ENCODE measurements around the gene DCDC2C. TPM values are rescaled to one million over a fixed set of nuclear protein-coding genes. Genes with fewer than 3 reads are reported as not detected.

Gene DCDC2C
- polyA plus RNA-seq, 1 donor from 2014 or later = not detected

DNA sequence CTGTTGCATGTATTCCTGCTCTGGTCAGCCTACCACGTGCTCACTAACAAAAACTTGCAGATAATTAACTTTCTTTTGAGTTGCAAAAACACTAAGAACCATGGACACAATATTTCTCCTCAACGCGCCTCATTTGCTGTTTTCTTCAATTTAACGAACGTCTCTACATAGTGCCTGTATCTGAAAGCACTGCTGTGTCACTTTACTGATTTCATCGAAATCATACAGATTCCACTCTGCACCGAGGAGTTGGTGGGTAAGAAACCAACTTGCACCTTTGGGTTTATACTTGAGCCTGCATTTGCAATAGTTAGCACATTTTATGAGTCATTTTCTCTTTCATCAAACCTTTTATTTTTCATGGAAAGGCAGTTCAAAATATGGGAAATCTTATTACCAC is 145.8 kb downstream of the DCDC2C start:
- H2AFZ ChIP-seq (ENCODE audit: low read depth, low read length) = no peak overlapping the region
- no peak overlapping the region for H3K4me3 ChIP-seq (ENCODE audit: low read length)
- no peak overlapping the region for H3K9ac ChIP-seq (ENCODE audit: low read length)
- no peaks in the 10 kb centered on the region for H4K20me1 ChIP-seq (ENCODE audit: insufficient read depth)
- no peak overlapping the region for H3K4me2 ChIP-seq (ENCODE audit: low read length)
- H3K27ac ChIP-seq (ENCODE audit: low read length) = no peak overlapping the region
- no peaks in the 10 kb centered on the region for H3K9me3 ChIP-seq (ENCODE audit: low read length)
- H3K9me2 ChIP-seq (ENCODE audit: insufficient read depth, low read length) = no peaks in the 10 kb centered on the region
- TF ChIP-seq, protein P1, sequence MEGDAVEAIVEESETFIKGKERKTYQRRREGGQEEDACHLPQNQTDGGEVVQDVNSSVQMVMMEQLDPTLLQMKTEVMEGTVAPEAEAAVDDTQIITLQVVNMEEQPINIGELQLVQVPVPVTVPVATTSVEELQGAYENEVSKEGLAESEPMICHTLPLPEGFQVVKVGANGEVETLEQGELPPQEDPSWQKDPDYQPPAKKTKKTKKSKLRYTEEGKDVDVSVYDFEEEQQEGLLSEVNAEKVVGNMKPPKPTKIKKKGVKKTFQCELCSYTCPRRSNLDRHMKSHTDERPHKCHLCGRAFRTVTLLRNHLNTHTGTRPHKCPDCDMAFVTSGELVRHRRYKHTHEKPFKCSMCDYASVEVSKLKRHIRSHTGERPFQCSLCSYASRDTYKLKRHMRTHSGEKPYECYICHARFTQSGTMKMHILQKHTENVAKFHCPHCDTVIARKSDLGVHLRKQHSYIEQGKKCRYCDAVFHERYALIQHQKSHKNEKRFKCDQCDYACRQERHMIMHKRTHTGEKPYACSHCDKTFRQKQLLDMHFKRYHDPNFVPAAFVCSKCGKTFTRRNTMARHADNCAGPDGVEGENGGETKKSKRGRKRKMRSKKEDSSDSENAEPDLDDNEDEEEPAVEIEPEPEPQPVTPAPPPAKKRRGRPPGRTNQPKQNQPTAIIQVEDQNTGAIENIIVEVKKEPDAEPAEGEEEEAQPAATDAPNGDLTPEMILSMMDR (IDR thresholded peaks at IDR 0.05; ENCODE audit: poor library complexity, severe bottlenecking) = no peak
- no peak for TF ChIP-seq EZH2 (IDR thresholded peaks at IDR 0.05; ENCODE audit: borderline replicate concordance, insufficient read depth, low read length, poor library complexity, severe bottlenecking)
- TF ChIP-seq SMC3 (conservative IDR thresholded peaks at IDR 0.05; ENCODE audit: poor library complexity) = no peak
- TF ChIP-seq RAD21 (conservative IDR thresholded peaks at IDR 0.05) = no peak
- TF ChIP-seq MXI1 (conservative IDR thresholded peaks at IDR 0.05; ENCODE audit: poor library complexity, severe bottlenecking) = no peak
- TF ChIP-seq, protein P2, sequence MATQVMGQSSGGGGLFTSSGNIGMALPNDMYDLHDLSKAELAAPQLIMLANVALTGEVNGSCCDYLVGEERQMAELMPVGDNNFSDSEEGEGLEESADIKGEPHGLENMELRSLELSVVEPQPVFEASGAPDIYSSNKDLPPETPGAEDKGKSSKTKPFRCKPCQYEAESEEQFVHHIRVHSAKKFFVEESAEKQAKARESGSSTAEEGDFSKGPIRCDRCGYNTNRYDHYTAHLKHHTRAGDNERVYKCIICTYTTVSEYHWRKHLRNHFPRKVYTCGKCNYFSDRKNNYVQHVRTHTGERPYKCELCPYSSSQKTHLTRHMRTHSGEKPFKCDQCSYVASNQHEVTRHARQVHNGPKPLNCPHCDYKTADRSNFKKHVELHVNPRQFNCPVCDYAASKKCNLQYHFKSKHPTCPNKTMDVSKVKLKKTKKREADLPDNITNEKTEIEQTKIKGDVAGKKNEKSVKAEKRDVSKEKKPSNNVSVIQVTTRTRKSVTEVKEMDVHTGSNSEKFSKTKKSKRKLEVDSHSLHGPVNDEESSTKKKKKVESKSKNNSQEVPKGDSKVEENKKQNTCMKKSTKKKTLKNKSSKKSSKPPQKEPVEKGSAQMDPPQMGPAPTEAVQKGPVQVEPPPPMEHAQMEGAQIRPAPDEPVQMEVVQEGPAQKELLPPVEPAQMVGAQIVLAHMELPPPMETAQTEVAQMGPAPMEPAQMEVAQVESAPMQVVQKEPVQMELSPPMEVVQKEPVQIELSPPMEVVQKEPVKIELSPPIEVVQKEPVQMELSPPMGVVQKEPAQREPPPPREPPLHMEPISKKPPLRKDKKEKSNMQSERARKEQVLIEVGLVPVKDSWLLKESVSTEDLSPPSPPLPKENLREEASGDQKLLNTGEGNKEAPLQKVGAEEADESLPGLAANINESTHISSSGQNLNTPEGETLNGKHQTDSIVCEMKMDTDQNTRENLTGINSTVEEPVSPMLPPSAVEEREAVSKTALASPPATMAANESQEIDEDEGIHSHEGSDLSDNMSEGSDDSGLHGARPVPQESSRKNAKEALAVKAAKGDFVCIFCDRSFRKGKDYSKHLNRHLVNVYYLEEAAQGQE (IDR thresholded peaks at IDR 0.05; ENCODE audit: borderline replicate concordance) = no peak
- no peak for TF ChIP-seq POLR2AphosphoS5 (IDR thresholded peaks at IDR 0.05)
- no peak for TF ChIP-seq EP300 (conservative IDR thresholded peaks at IDR 0.05; ENCODE audit: poor library complexity, severe bottlenecking)
- no peak for TF ChIP-seq TAF1 (IDR thresholded peaks at IDR 0.05; ENCODE audit: low read depth)
- H3F3A ChIP-seq (ENCODE audit: insufficient read depth, low read length, poor library complexity, severe bottlenecking) = no peaks in the 10 kb centered on the region
- no peaks in the 10 kb centered on the region for H3K36me3 ChIP-seq (ENCODE audit: insufficient read depth, low read length)
- no peaks in the 10 kb centered on the region for H3K79me2 ChIP-seq (replicated peaks; ENCODE audit: insufficient read depth, low read length)
- H3K27me3 ChIP-seq (ENCODE audit: insufficient read depth, low read depth, low read length) = no peaks in the 10 kb centered on the region

DNA sequence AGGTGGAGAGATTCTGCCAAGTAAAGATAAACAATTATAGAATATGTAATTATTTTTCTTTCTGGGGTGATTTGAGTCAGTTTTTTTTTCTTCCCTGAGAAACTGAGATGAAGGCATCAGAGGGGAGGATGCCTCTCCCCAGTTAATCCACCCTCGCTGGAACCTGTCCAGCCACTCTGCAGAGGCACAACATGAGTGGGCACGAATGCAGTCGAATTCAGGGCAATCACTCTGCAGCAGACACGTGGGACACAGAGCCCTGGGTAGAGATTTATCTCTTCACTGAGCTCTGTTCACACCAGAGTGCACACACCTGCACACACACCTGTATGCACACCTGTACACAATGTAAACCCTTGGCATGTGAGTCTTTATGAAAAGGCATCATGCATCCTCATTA is 154.2 kb downstream of the DCDC2C start:
- Histone ChIP-seq H3K4me3 (ENCODE audit: low read length) (no peak overlapping the region), H3F3A (ENCODE audit: insufficient read depth, low read length, poor library complexity, severe bottlenecking) (no peaks in the 10 kb centered on the region), H2AFZ (ENCODE audit: low read depth, low read length) (no peak overlapping the region), H3K27me3 (ENCODE audit: insufficient read depth, low read depth, low read length) (no peaks in the 10 kb centered on the region), H3K9ac (ENCODE audit: low read length) (no peak overlapping the region), H3K79me2 (replicated peaks; ENCODE audit: insufficient read depth, low read length) (no peaks in the 10 kb centered on the region), H3K9me3 (ENCODE audit: low read length) (peaks cover under 1% of the 10 kb centered on the region), H3K4me2 (ENCODE audit: low read length) (no peak overlapping the region), H4K20me1 (ENCODE audit: insufficient read depth) (no peaks in the 10 kb centered on the region), H3K9me2 (ENCODE audit: insufficient read depth, low read length) (no peaks in the 10 kb centered on the region), H3K27ac (ENCODE audit: low read length) (no peak overlapping the region), H3K36me3 (ENCODE audit: insufficient read depth, low read length) (no peaks in the 10 kb centered on the region)
- TF ChIP-seq EZH2 (IDR thresholded peaks at IDR 0.05; ENCODE audit: borderline replicate concordance, insufficient read depth, low read length, poor library complexity, severe bottlenecking) = no peak
- no peak for TF ChIP-seq TAF1 (IDR thresholded peaks at IDR 0.05; ENCODE audit: low read depth)
- TF ChIP-seq, protein P2 (IDR thresholded peaks at IDR 0.05; ENCODE audit: borderline replicate concordance) = no peak
- no peak for TF ChIP-seq SMC3 (conservative IDR thresholded peaks at IDR 0.05; ENCODE audit: poor library complexity)
- TF ChIP-seq EP300 (conservative IDR thresholded peaks at IDR 0.05; ENCODE audit: poor library complexity, severe bottlenecking) = no peak
- TF ChIP-seq MXI1 (conservative IDR thresholded peaks at IDR 0.05; ENCODE audit: poor library complexity, severe bottlenecking) = no peak
